Activated naive CD8-positive, alpha-beta T cell treated with anti-CD3 and anti-CD28 coated beads, Interleukin-2, amount 10 ng/mL, durations not matched to agents 7 days and 5 days (primary cell): ENCODE data around the gene RPP14. TPM values are rescaled to one million over a fixed set of nuclear protein-coding genes. Genes with fewer than 3 reads are reported as not detected.
"Not testable (repeated sequence)": the region's sequence is repeated elsewhere in the genome, so short reads cannot be mapped to it uniquely, and the experiment has no call there.

Source experiments
- ATAC-seq: fragments of 150-1000 bp; cut with Tn5 transposase; one replicate; pipeline ENCODE4 v1.10.0; 2021; ENCODE audit warnings: low read depth, moderate library complexity
- POLR2A ChIA-PET: fragments of 350-600 bp; sonication (Branson Sonifier 250); formaldehyde crosslinking; loops from one replicate; lab custom pipeline; 2021; ENCODE audit warnings: antibody characterized with exemption; lab: Charles Lee
- DNase-seq: peaks from one replicate; pipeline ENCODE4 v3.0.0; 2021
- H3K27ac Mint-ChIP-seq: one replicate; pipeline ENCODE4 v1.8.0; 2022; ENCODE audit warnings: mild to moderate bottlenecking, mixed read lengths
- H3K27me3 Mint-ChIP-seq: one replicate; pipeline ENCODE4 v1.8.0; 2022; ENCODE audit warnings: mild to moderate bottlenecking, moderate library complexity, mixed read lengths
- H3K36me3 Mint-ChIP-seq: one replicate; pipeline ENCODE4 v1.8.0; 2021; ENCODE audit warnings: mild to moderate bottlenecking, mixed read lengths
- H3K4me1 Mint-ChIP-seq: one replicate; pipeline ENCODE4 v1.8.0; 2021; ENCODE audit warnings: mixed read lengths
- H3K4me3 Mint-ChIP-seq: one replicate; pipeline ENCODE4 v1.8.0; 2022; ENCODE audit warnings: mild to moderate bottlenecking, moderate library complexity, mixed read lengths
- H3K9me3 Mint-ChIP-seq: one replicate; pipeline ENCODE4 v1.8.0; 2021; ENCODE audit warnings: mixed read lengths
- total RNA-seq, 2 experiments: library from RNA; stranded (reverse); gene quantifications; one replicate each; pipeline ENCODE4 v1.2.3, GENCODE V29; 2021

The RPP14 gene
- total RNA-seq, 2 experiments from 2014 or later, result 13.9 to 14.4 TPM

DNA sequence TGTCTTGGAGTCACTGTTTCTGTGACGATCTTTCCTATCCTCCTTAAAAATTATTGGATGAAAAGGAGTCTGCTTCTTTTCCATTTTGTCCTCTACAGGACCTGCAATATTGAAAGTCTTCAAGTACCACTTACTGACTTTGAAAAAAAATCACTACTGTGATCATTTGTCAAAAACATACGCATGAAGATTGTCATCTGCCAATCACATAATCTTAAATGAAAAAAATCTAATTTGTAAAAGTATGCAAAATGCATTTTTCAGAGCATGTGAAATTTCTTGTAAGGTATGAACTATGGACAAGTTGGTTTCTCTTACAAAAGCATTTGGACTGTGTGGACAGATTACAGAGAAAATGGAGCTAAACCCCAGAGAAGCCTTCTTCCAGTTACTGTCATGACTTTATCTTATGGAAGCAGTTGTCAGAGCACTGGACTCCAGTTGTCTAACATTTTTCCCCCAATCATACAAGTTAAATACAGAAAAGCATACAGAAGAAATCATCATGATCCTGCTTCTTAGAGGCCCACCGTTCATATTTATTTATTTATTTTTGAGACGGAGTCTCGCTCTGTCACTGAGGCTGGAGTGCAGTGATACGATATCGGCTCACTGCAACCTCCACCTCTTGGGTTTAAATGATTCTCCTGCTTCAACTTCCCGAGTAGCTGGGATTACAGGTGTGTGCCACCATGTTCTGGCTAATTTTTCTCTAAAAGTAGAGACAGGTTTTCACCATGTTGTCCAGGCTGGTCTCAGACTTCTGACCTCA, 23.3 kb downstream of the RPP14 start:
- Mint-ChIP-seq H3K27ac (no peak overlapping the region), H3K9me3 (no peaks in the 10 kb centered on the region), H3K4me3 (no peak overlapping the region), H3K27me3 (no peaks in the 10 kb centered on the region), H3K36me3 (peaks cover 5% of the 10 kb centered on the region), H3K4me1 (peaks cover 30% of the 10 kb centered on the region)
- POLR2A ChIA-PET, result no interaction called here
- DNase-seq, result no peak
- ATAC-seq, result no peak

DNA sequence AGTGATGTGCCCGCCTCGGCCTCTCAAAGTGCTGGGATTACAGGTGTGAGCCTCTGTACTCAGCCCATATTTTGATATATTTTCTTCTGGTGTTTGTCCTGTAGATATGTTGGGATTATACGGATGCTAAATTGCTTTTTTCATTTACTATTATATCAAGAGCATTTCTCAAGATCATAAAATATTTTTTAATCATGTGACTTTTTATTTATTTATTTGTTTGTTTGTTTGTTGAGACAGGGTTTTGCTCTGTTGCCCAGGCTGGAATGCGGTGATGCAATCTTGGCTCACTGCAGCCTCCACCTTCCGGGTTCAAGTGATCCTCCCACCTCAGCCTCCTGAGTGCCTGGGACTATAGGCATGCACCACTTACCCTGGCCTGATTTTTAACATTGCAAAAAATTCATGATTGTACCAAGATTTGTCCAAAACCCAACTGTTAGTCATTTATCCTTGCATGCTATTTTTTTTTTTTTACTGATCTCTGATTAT, 23.9 kb downstream of the RPP14 start:
- POLR2A ChIA-PET, result no interaction called here
- Mint-ChIP-seq H3K4me3 (no peak overlapping the region), H3K36me3 (peaks cover 6% of the 10 kb centered on the region), H3K27me3 (no peaks in the 10 kb centered on the region), H3K4me1 (peaks cover 31% of the 10 kb centered on the region), H3K27ac (no peak overlapping the region), H3K9me3 (no peaks in the 10 kb centered on the region)
- DNase-seq (no peak), ATAC-seq (no peak)

DNA sequence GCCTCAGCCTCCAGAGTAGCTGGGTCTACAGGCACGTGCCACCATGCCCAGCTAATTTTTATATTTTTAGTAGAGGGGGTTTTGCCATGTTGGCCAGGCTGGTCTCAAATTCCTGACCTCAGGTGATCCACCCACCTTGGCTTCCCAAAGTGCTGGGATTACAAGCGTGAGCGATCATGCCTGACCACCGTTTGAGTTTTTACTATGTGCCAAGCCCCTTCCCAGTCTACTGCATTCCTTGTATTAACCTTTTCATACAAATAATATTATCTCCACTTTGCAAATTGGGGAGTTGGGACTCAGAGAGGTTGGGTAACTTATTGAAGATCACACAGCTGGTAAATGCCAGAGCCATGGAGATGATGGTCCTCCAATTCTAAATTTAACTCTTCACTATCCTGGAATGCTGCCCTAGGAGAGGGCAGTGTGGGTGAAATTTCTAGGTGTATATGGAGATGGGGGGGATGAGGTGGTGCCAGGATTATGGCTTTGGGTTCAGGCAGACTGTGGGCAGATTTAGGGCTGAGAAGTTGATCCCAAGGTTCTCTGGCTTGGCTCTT, 25.6 kb downstream of the RPP14 start:
- Mint-ChIP-seq H3K27me3 (no peaks in the 10 kb centered on the region), H3K36me3 (peaks cover 8% of the 10 kb centered on the region), H3K4me1 (peaks cover 32% of the 10 kb centered on the region), H3K27ac (peak overlapping the region; percentile 18), H3K4me3 (peak overlapping the region; percentile 36), H3K9me3 (no peaks in the 10 kb centered on the region)
- ATAC-seq, result no peak
- POLR2A ChIA-PET, result no interaction called here
- no peak for DNase-seq

DNA sequence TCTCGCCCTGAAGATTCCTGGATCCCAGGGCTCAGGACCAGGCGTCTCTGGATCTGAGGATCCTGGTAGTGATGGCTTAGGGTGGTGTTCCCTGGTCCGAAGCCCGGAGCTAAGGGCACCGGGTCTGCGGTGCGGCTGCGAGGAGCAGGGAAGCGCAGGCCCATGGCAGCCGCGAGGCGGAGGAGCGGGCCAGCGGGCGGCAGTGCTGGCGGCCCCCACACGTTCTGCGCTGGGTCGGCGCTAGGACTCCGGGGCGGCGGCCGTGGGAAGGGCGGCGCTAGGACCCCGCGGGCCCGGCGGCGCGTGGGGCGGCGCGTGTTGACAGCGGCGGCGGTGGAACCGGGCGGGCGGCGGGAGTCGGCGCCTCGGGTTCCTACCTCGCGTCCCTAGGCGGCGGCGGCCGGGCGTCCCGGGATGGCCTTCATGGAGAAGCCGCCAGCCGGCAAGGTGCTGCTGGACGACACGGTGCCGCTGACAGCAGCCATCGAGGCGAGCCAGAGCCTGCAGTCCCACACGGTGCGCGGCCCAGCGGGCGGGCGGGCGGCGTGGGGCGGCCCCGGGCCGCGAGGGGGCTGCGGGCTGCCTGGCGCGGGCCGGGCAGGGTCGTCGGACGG, 26.6 kb downstream of the RPP14 start, which contains the start of gene PXK:
Gene PXK (plus strand): TSS at position 318 of the 614 bp plus-strand sequence. CDS start 97 bp downstream, at position 415.
- peak; percentile 90 for DNase-seq
- ATAC-seq, result peak; percentile 88
- Mint-ChIP-seq H3K36me3 (peaks cover 8% of the 10 kb centered on the region), H3K9me3 (no peaks in the 10 kb centered on the region), H3K4me1 (peaks cover 32% of the 10 kb centered on the region), H3K27ac (peak within 1 kb of the TSS; percentile 97), H3K4me3 (peak within 1 kb of the TSS; percentile 100), H3K27me3 (no peaks in the 10 kb centered on the region)
- POLR2A ChIA-PET, result interaction anchor here (0.6 to 5.0 kb wide), 9 partner anchors 8 to 727 kb away, joined by 3 to 38 read pairs (median 5); partner anchors contain the start of genes HTD2 and RPP14

DNA sequence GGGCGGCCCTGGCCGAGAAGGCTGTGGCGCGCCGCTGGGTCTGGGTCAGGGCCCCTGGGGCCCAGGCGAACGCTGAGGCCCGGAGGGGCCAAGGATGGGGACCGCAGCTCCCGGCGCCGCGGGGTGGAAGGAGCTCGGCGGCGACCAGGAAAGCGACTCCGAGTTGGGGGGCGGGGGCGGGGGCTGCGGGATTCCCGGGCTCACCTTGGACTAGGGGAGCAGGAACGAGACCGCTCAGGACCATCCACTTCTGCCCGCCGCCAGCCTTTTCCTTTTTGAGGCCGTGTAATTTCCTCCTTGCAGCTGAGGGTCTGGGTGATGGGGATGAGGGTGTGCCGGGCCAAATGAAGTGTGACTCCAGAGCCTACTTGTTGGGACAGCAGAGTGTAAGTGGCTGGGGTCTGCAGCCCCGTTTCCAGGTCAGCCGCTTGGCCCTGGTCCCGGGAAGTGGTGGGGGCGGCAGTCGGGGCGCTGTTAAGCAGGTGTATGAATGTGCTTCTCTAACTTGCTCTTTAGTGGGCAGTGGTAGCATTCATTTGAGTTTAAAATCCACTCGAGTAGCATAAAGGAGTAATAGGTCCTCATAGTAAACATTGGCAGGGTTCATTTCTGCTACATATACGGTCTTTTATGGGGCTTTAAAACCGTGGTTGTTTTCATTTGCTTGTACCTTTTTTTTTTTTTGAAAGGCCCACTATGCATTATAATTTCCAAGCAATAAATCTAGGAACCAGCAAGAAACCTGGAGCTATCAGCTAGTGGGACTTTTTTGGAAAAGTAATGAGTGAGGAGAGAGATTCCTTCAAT, 27.4 kb downstream of the RPP14 start:
- POLR2A ChIA-PET, result interaction anchor here (0.6 to 5.0 kb wide), 12 partner anchors 8 to 728 kb away, joined by 3 to 38 read pairs (median 4); partner anchors contain the start of genes HTD2 and RPP14
- H3K27ac Mint-ChIP-seq, result peak overlapping the region; percentile 97
- peaks cover 32% of the 10 kb centered on the region for H3K4me1 Mint-ChIP-seq
- H3K27me3 Mint-ChIP-seq, result no peaks in the 10 kb centered on the region
- peak overlapping the region; percentile 100 for H3K4me3 Mint-ChIP-seq
- H3K9me3 Mint-ChIP-seq, result no peaks in the 10 kb centered on the region
- ATAC-seq, result peak; percentile 53
- peak; percentile 58 for DNase-seq
- peaks cover 8% of the 10 kb centered on the region for H3K36me3 Mint-ChIP-seq

DNA sequence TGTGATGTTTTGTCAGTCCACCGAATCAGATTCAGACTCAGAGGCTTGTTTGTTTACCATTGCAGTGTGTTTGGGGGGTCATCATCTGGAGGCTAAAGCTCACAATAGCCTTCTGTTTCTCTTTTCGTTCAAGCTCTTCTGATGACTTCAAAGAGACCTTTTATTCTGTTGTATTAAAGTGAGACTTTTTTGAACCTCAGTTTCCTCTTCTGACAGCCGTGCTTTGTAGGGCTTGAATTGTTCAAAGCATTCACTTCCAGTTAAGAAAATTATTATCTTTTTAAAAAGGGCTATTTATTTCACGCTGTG, 27.9 kb downstream of the RPP14 start:
- H3K27me3 Mint-ChIP-seq, result no peaks in the 10 kb centered on the region
- ATAC-seq, result no peak
- POLR2A ChIA-PET, result interaction anchor here (0.7 to 5.0 kb wide), 8 partner anchors 9 to 301 kb away, joined by 3 to 38 read pairs (median 4); partner anchors contain the start of genes HTD2 and RPP14
- peaks cover 34% of the 10 kb centered on the region for H3K4me1 Mint-ChIP-seq
- peak overlapping the region; percentile 97 for H3K27ac Mint-ChIP-seq
- DNase-seq, result no peak
- peaks cover 10% of the 10 kb centered on the region for H3K36me3 Mint-ChIP-seq
- peak overlapping the region; percentile 100 for H3K4me3 Mint-ChIP-seq
- no peaks in the 10 kb centered on the region for H3K9me3 Mint-ChIP-seq

DNA sequence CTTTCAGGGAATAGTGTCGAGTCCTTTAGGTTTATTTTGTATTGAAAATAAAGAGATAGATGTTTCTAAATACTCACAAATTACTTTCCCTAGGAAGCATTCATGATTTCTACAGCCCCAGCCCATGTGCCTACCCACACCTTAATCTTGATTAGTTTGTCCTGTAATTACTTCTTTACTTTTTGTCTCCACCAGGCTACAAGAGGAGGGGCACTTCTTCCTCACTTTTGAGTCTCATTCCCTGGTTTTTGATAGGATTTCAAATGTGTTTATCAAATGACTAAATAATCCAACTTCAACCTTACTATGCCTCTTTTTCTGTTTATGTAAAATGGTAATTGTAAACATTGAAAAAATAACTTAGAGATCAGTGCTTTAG, 28.4 kb downstream of the RPP14 start:
- no peaks in the 10 kb centered on the region for H3K27me3 Mint-ChIP-seq
- peak overlapping the region; percentile 100 for H3K4me3 Mint-ChIP-seq
- ATAC-seq, result no peak
- peaks cover 16% of the 10 kb centered on the region for H3K36me3 Mint-ChIP-seq
- no peaks in the 10 kb centered on the region for H3K9me3 Mint-ChIP-seq
- H3K27ac Mint-ChIP-seq, result peak overlapping the region; percentile 97
- POLR2A ChIA-PET, result interaction anchor here (0.7 to 5.0 kb wide), 7 partner anchors 9 to 158 kb away, joined by 3 to 38 read pairs (median 4); partner anchors contain the start of genes HTD2 and RPP14
- no peak for DNase-seq
- H3K4me1 Mint-ChIP-seq, result peaks cover 34% of the 10 kb centered on the region

DNA sequence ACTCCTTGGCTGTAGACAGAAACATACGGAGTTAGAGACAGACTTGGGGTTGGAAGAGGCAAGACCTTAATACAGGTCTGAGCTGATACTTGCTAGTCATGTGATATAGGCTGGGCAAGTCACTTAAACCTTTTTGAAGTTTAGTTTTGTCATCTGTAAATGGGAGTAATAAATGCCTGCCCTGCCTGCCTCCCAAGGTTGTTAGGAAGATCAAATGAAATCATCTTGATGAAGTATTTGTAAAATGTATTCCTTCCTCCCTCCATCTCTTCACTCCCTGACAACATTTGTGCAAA, 29.6 kb downstream of the RPP14 start:
- Mint-ChIP-seq H3K9me3 (no peaks in the 10 kb centered on the region), H3K36me3 (peaks cover 17% of the 10 kb centered on the region), H3K4me3 (peak overlapping the region; percentile 100), H3K4me1 (peaks cover 32% of the 10 kb centered on the region), H3K27ac (peak overlapping the region; percentile 93), H3K27me3 (no peaks in the 10 kb centered on the region)
- POLR2A ChIA-PET, result interaction anchor here (1.0 to 5.0 kb wide), 3 partner anchors 14 to 51 kb away, joined by 3 to 38 read pairs (median 4); no protein-coding TSS in a partner anchor
- DNase-seq, result no peak
- no peak for ATAC-seq

DNA sequence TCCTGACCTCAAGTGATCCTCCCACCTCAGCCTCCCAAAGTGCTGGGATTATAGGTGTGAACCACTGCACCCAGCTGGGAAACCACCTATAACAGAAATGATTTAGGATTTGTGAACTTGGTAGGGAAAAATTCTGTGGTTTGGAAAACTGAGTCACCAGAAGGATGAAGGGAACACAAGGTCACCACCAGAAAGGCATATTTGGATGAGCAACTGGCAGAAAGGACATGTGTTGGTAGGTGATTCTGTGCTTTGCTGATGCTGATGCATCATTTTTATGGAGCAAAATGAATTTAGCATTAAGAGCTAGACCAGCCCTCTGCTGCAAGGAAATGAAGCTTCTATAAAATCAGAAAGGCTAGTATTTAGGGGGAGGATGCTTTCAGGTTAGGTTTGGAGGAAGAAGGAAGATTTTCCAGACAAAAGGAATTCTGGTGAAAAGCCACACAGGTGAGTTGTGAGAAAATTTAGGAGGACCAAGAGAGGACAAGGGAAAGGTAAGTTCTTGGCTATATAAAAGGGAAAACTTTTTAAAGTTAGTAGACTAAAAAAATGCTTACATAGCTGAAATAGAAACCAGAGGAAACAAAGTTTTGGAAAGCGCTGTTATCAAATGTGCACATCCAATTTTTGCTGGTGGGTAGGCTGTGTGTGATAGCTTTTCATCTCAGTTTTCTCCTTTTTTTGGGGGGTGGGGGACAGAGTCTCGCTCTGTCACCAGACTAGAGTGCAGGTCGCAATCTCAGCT, 30.3 kb downstream of the RPP14 start:
- H3K9me3 Mint-ChIP-seq, result no peaks in the 10 kb centered on the region
- H3K27ac Mint-ChIP-seq, result peak overlapping the region; percentile 70
- POLR2A ChIA-PET, result interaction anchor here (1.0 to 5.0 kb wide), 4 partner anchors 11 to 51 kb away, joined by 3 to 38 read pairs (median 4); no protein-coding TSS in a partner anchor
- DNase-seq (no peak), ATAC-seq (no peak)
- H3K4me1 Mint-ChIP-seq, result peaks cover 32% of the 10 kb centered on the region
- H3K36me3 Mint-ChIP-seq, result peaks cover 21% of the 10 kb centered on the region
- no peaks in the 10 kb centered on the region for H3K27me3 Mint-ChIP-seq
- peak overlapping the region; percentile 8 for H3K4me3 Mint-ChIP-seq

DNA sequence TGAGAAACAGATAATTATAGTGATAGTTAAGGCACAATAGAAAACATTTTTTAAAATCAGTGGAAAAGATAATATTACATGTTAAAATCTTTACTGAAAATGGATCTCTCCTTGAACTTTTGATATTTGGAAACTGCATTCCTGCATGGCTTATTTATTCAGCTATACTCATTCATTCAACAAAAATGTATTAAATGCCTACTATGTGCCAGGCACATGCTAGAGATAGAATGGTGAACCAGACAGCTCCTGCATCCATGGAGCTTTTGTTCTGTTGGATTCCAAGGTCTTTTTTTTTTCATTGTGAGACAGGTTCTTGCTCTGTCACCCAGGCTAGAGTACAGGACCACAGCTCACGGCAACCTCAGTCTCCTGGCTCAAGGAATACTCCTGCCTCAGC, 31.1 kb downstream of the RPP14 start:
- Mint-ChIP-seq H3K27ac (no peak overlapping the region), H3K36me3 (peaks cover 23% of the 10 kb centered on the region), H3K9me3 (no peaks in the 10 kb centered on the region), H3K4me3 (no peak overlapping the region), H3K4me1 (peaks cover 30% of the 10 kb centered on the region), H3K27me3 (no peaks in the 10 kb centered on the region)
- no peak for ATAC-seq
- POLR2A ChIA-PET, result interaction anchor here (1.1 to 5.0 kb wide), 3 partner anchors 12 to 13 kb away, joined by 3 to 38 read pairs (median 3); no protein-coding TSS in a partner anchor
- DNase-seq, result no peak

DNA sequence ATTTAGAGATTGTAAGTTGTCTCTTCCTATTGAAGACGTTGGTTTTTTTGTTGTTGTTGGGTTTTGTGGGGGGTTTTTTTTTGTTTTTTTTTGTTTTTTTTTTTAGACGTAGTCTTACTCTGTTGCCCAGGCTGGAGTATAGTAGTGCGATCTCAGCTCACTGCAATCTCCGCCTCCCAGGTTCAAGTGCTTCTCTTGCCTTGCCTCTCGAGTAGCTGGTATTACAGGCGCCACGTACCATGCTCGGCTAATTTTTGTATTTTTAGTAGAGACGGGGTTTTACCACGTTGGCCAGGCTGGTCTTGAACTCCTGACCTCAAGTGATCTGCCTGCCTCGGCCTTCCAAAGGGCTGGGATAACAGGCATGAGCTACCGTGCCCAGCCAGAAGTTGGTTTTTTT, 33.1 kb downstream of the RPP14 start:
- Mint-ChIP-seq H3K36me3 (peaks cover 32% of the 10 kb centered on the region), H3K4me1 (peaks cover 25% of the 10 kb centered on the region)
- H3K27ac Mint-ChIP-seq, H3K27me3 Mint-ChIP-seq, POLR2A ChIA-PET, DNase-seq, ATAC-seq, H3K9me3 Mint-ChIP-seq, H3K4me3 Mint-ChIP-seq: not testable (repeated sequence)

DNA sequence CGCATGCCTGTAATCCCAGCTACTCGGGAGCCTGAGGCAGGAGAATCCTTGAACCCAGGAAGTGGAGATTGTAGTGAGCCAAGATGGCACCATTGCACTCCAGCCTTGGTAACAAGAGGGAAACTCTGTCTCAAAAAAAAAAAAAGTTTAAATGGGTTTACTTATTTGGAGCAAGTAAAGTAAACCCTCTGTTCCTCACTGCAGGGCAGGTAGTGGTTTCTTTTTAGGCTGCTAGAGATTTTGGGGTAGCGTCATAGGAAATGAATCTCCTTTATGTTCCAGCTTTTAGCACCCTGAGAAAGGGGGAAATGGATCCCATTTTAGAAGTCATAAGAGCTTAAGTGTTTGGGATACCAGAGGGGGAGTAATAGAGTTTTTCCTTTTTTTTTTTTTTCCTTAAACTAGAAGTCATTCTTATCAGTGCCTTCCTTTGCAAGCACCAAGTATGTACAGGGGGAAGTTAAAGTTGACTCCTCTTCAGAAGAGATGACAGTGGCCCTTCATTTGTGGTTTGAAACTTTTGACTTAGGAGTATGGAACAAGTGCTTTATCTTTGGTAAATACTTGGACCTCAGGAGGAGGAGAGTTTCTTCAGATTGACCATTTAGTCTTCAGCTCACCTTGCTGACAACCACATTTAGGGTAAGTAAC, 34.7 kb downstream of the RPP14 start:
- no peak overlapping the region for H3K4me3 Mint-ChIP-seq
- H3K36me3 Mint-ChIP-seq, result peaks cover 32% of the 10 kb centered on the region
- H3K4me1 Mint-ChIP-seq, result peaks cover 15% of the 10 kb centered on the region
- no peaks in the 10 kb centered on the region for H3K9me3 Mint-ChIP-seq
- ATAC-seq (no peak), DNase-seq (no peak)
- no peak overlapping the region for H3K27ac Mint-ChIP-seq
- POLR2A ChIA-PET, result no interaction called here
- H3K27me3 Mint-ChIP-seq, result no peaks in the 10 kb centered on the region
